HL-60 (cell line): ENCODE results near the gene PPP2R5E.

Source experiments
- DNase-seq, 2 experiments: peaks; one replicate each; pipeline ENCODE4 v3.0.0-alpha.2; 2010 to 2020; ENCODE audit warnings: low read depth in 1 of 2, low spot score in 1 of 2
- H3K27ac ChIP-seq: fragments of 250-450 bp; sonication (Bioruptor Pico); replicated peaks from 2 replicates; pipeline ENCODE4 v1.5.1; 2020; ENCODE audit warnings: mild to moderate bottlenecking, moderate library complexity
- H3K27me3 ChIP-seq: fragments of 250-450 bp; sonication (Bioruptor Pico); 2 replicates; pipeline ENCODE4 v1.5.1; 2021; ENCODE audit warnings: mild to moderate bottlenecking, moderate library complexity; ENCODE audit not compliant: insufficient read depth, poor library complexity, severe bottlenecking
- H3K4me3 ChIP-seq: replicated peaks from 2 replicates; pipeline ENCODE4 v1.5.1; 2011; ENCODE audit warnings: mild to moderate bottlenecking, control low read depth, low read length; ENCODE audit not compliant: insufficient read depth
- GABPA ChIP-seq: IDR thresholded peaks from 2 replicates; pipeline ENCODE4 v1.6.1; 2012; ENCODE audit warnings: low read depth
- POLR2AphosphoS5 ChIP-seq: IDR thresholded peaks from 2 replicates; pipeline ENCODE4 v1.6.1; 2012; ENCODE audit warnings: low read depth
- SPI1 ChIP-seq: IDR thresholded peaks from 2 replicates; pipeline ENCODE4 v1.6.1; 2012; ENCODE audit warnings: low read depth, mild to moderate bottlenecking, borderline replicate concordance
- TF ChIP-seq, protein P1 (sequence below): IDR thresholded peaks from 2 replicates; pipeline ENCODE4 v1.6.1; 2012; ENCODE audit warnings: low read depth; ENCODE audit not compliant: insufficient replicate concordance
- TF ChIP-seq, protein P2 (sequence below): IDR thresholded peaks from one replicate; pipeline ENCODE4 v1.5.1; 2011; ENCODE audit warnings: low read length, control low read depth, inconsistent platforms; ENCODE audit not compliant: insufficient read depth

PPP2R5E gene

DNA sequence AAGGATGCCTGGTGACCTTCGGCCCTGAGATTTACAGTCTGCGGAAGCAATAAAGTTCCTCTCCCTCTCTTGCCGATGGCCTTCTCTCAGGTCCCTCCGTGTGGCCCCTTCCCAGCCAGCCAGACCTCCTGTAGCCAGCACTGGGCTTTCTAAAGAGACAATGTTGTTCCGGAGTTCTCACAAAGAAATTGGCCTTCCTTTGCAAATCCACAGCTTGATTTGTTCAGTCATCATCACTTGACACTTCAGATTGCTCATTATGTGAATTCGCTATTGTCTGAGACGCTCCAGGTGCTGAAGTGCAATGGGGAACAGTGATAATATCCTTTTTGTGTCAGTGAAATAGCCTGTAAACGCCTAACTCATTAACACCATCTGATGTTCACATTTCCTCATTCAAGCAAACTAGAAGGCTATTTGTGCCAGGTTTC lies 180.8 kb downstream of the PPP2R5E start:
- TF ChIP-seq POLR2AphosphoS5: no peak
- no peak for TF ChIP-seq GABPA
- TF ChIP-seq, protein P1, sequence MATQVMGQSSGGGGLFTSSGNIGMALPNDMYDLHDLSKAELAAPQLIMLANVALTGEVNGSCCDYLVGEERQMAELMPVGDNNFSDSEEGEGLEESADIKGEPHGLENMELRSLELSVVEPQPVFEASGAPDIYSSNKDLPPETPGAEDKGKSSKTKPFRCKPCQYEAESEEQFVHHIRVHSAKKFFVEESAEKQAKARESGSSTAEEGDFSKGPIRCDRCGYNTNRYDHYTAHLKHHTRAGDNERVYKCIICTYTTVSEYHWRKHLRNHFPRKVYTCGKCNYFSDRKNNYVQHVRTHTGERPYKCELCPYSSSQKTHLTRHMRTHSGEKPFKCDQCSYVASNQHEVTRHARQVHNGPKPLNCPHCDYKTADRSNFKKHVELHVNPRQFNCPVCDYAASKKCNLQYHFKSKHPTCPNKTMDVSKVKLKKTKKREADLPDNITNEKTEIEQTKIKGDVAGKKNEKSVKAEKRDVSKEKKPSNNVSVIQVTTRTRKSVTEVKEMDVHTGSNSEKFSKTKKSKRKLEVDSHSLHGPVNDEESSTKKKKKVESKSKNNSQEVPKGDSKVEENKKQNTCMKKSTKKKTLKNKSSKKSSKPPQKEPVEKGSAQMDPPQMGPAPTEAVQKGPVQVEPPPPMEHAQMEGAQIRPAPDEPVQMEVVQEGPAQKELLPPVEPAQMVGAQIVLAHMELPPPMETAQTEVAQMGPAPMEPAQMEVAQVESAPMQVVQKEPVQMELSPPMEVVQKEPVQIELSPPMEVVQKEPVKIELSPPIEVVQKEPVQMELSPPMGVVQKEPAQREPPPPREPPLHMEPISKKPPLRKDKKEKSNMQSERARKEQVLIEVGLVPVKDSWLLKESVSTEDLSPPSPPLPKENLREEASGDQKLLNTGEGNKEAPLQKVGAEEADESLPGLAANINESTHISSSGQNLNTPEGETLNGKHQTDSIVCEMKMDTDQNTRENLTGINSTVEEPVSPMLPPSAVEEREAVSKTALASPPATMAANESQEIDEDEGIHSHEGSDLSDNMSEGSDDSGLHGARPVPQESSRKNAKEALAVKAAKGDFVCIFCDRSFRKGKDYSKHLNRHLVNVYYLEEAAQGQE: no peak
- TF ChIP-seq, protein P2, sequence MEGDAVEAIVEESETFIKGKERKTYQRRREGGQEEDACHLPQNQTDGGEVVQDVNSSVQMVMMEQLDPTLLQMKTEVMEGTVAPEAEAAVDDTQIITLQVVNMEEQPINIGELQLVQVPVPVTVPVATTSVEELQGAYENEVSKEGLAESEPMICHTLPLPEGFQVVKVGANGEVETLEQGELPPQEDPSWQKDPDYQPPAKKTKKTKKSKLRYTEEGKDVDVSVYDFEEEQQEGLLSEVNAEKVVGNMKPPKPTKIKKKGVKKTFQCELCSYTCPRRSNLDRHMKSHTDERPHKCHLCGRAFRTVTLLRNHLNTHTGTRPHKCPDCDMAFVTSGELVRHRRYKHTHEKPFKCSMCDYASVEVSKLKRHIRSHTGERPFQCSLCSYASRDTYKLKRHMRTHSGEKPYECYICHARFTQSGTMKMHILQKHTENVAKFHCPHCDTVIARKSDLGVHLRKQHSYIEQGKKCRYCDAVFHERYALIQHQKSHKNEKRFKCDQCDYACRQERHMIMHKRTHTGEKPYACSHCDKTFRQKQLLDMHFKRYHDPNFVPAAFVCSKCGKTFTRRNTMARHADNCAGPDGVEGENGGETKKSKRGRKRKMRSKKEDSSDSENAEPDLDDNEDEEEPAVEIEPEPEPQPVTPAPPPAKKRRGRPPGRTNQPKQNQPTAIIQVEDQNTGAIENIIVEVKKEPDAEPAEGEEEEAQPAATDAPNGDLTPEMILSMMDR: no peak
- no peak for TF ChIP-seq SPI1
- H3K4me3 ChIP-seq: no peak overlapping the region
- H3K27ac ChIP-seq: no peak overlapping the region
- H3K27me3 ChIP-seq: no peaks in the 10 kb centered on the region
- DNase-seq: no peak

DNA sequence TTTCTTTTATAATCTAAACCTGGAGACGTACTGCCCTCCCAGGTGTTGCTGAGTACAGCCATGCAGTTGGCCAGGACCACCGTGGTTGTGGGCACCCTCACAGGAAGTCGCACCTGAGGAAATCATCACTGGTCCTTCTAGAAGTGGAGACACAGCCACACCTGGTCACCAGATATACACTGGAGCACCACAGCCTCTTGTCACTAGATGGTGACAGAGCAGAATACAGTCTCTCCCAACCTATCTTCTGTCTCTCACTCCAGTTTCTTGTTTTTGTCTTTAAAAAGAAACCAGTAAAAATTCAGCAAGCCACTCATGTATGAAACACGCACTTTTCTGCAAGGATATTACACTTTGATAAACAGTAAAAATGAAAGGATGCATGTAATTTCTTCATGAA lies 181.4 kb downstream of the PPP2R5E start:
- Histone ChIP-seq H3K4me3 (no peak overlapping the region), H3K27ac (no peak overlapping the region), H3K27me3 (no peaks in the 10 kb centered on the region)
- TF ChIP-seq, protein P1: no peak
- TF ChIP-seq POLR2AphosphoS5: no peak
- TF ChIP-seq GABPA: no peak
- TF ChIP-seq SPI1: no peak
- TF ChIP-seq, protein P2: no peak
- DNase-seq: no peak

DNA sequence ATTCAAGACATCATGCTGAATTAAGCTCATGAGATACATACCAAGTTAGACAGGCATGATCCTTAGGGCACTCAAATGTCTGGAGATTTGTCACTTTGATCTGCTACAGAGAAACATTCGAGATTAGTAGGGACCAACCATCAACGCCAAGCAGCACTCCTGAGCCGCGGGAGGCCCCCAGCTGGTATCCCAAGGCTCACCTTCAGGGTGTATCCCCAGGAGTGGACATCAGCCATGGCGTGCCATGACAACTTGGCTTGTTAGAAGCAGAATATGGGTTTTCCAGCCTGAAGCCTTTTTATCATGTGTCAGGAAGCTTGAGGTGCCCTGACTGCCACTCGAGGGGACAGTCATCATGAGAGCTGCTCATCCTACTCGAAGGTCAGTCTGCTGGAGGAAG lies 185.3 kb downstream of the PPP2R5E start:
- TF ChIP-seq, protein P1: no peak
- TF ChIP-seq GABPA (no peak), SPI1 (no peak), POLR2AphosphoS5 (no peak)
- TF ChIP-seq, protein P2: no peak
- Histone ChIP-seq H3K4me3 (no peak overlapping the region), H3K27ac (no peak overlapping the region)

More for the DNA sequence above, 185.3 kb downstream of the PPP2R5E start:
- DNase-seq: no peak
- no peaks in the 10 kb centered on the region for H3K27me3 ChIP-seq
